GM12878 (cell line): Measurements from ENCODE around the gene C18orf63. TPM values are rescaled to one million over a fixed set of nuclear protein-coding genes. Genes with fewer than 3 reads are reported as not detected.

Source experiments
- ATAC-seq: fragments of 200-7000 bp; cut with Tn5 transposase; 3 replicates; pipeline ENCODE4 v1.9.1; 2020; ENCODE audit warnings: mild to moderate bottlenecking, moderate library complexity
- BruUV-seq: library from RNA; stranded (reverse); fragments of 400-500 nt; replicated peaks from 2 replicates; lab custom pipeline; 2021; lab: Mats Ljungman, UMichigan
- CTCF ChIA-PET: fragments of 300-600 bp; sonication (Branson Sonifier 250); formaldehyde crosslinking; extraction: SDS; loops from one replicate; lab custom pipeline; 2021; ENCODE audit warnings: inconsistent platforms; lab: Yijun Ruan, JAX
- POLR2A ChIA-PET: fragments of 350-600 bp; formaldehyde crosslinking; extraction: SDS; loops from one replicate; lab custom pipeline; 2021; ENCODE audit warnings: inconsistent platforms; lab: Charles Lee
- RAD21 ChIA-PET: fragments of 300-600 bp; sonication (Branson Sonifier 250); formaldehyde crosslinking; loops from one replicate; lab custom pipeline; 2023; ENCODE audit warnings: antibody characterized with exemption; ENCODE audit not compliant: unreplicated experiment; lab: Charles Lee
- SMC1A ChIA-PET: fragments of 300-600 bp; sonication (Branson Sonifier 250); formaldehyde crosslinking; loops from one replicate; lab custom pipeline; 2023; ENCODE audit not compliant: unreplicated experiment, uncharacterized antibody; lab: Charles Lee
- DNase-seq: peaks from one replicate; pipeline ENCODE4 v3.0.0-alpha.2; 2011; ENCODE audit warnings: low read depth, low spot score
- FAIRE-seq: peaks from 3 replicates; lab custom pipeline; 2011; peaks lifted over from hg19 to GRCh38; lab: Jason Lieb, UNC
- H2AFZ ChIP-seq: 2 replicates; pipeline ENCODE4 v1.6.0; 2011; ENCODE audit warnings: low read depth, low read length, control low read depth; ENCODE audit not compliant: control insufficient read depth
- H3K27ac ChIP-seq: 2 replicates; pipeline ENCODE4 v1.5.1; 2011; ENCODE audit warnings: control low read depth; ENCODE audit not compliant: control insufficient read depth, insufficient read depth
- H3K27me3 ChIP-seq, 2 experiments: replicated peaks in 1 of 2; 2 replicates each; pipeline versions ENCODE4 v1.6.0 to v1.6.1; 2011; ENCODE audit warnings: low read length in 1 of 2; ENCODE audit not compliant: control insufficient read depth in 2 of 2, insufficient read depth in 2 of 2
- H3K36me3 ChIP-seq, 2 experiments: 2 replicates each; pipeline ENCODE4 v1.5.1; 2011; ENCODE audit warnings: low read length in 1 of 2; ENCODE audit not compliant: control insufficient read depth in 2 of 2, insufficient read depth in 2 of 2
- H3K4me1 ChIP-seq: 2 replicates; pipeline ENCODE4 v1.6.1; 2011; ENCODE audit warnings: mild to moderate bottlenecking, low read length, moderate library complexity, mixed read lengths; ENCODE audit not compliant: control insufficient read depth, insufficient read depth
- H3K4me2 ChIP-seq: 2 replicates; pipeline ENCODE4 v1.6.0; 2011; ENCODE audit warnings: control low read depth; ENCODE audit not compliant: control insufficient read depth, insufficient read depth
- H3K4me3 ChIP-seq: fragments of 200-600 bp; sonication (generic); 2 replicates; pipeline ENCODE4 v1.5.1; 2016
- H3K79me2 ChIP-seq: 2 replicates; pipeline ENCODE4 v1.6.0; 2011; ENCODE audit warnings: low read length; ENCODE audit not compliant: control insufficient read depth, insufficient read depth
- H3K9ac ChIP-seq: 2 replicates; pipeline ENCODE4 v1.8.0; 2011; ENCODE audit warnings: low read length, control low read depth, mixed read lengths; ENCODE audit not compliant: control insufficient read depth, insufficient read depth
- H3K9me3 ChIP-seq: replicated peaks from 3 replicates; pipeline ENCODE4 v1.5.1; 2011; ENCODE audit warnings: mild to moderate bottlenecking, low read length; ENCODE audit not compliant: control insufficient read depth, insufficient read depth
- H4K20me1 ChIP-seq: 2 replicates; pipeline ENCODE4 v1.6.0; 2011; ENCODE audit not compliant: control insufficient read depth, insufficient read depth
- CREM ChIP-seq: IDR thresholded peaks from 2 replicates; pipeline ENCODE4 v1.6.1; 2014; ENCODE audit warnings: antibody characterized with exemption, low read depth
- EED ChIP-seq: sonication (generic); IDR thresholded peaks from 2 replicates; pipeline ENCODE4 v1.6.1; 2016; ENCODE audit warnings: antibody characterized with exemption, low read depth
- ETV6 ChIP-seq, 2 experiments: fragments of 450-650 bp in 1 of 2; IDR thresholded peaks in 1 of 2; conservative IDR thresholded peaks in 1 of 2; 2 replicates each; pipeline ENCODE4 v1.6.1; 2014; ENCODE audit warnings: antibody characterized with exemption in 1 of 2, borderline replicate concordance in 1 of 2, low read depth in 1 of 2, mild to moderate bottlenecking in 1 of 2, moderate library complexity in 1 of 2
- EZH2 ChIP-seq: IDR thresholded peaks from 2 replicates; pipeline ENCODE4 v1.6.1; 2012; ENCODE audit warnings: low read depth, mild to moderate bottlenecking, control low read depth, inconsistent platforms, low read length, borderline replicate concordance; ENCODE audit not compliant: control insufficient read depth
- IRF4 ChIP-seq: IDR thresholded peaks from 2 replicates; pipeline ENCODE4 v1.6.1; 2011; ENCODE audit warnings: low read depth, low read length
- MTA3 ChIP-seq: IDR thresholded peaks from 2 replicates; pipeline ENCODE4 v1.6.1; 2012; ENCODE audit warnings: low read length, inconsistent platforms, borderline replicate concordance
- RAD21 ChIP-seq: IDR thresholded peaks from 2 replicates; pipeline ENCODE4 v1.6.1; 2011; ENCODE audit warnings: mild to moderate bottlenecking, low read depth, low read length, moderate library complexity; ENCODE audit not compliant: insufficient read depth
- RAD51 ChIP-seq: fragments of 450-650 bp; IDR thresholded peaks from 2 replicates; pipeline ENCODE4 v1.6.1; 2016; ENCODE audit warnings: moderate library complexity, mild to moderate bottlenecking, inconsistent platforms
- SMC3 ChIP-seq: IDR thresholded peaks from 2 replicates; pipeline ENCODE4 v1.6.1; 2011; ENCODE audit warnings: low read length, improper control_type of control experiment, borderline replicate concordance
- SUPT20H ChIP-seq: IDR thresholded peaks from 2 replicates; pipeline ENCODE4 v1.6.1; 2011; ENCODE audit warnings: low read depth, mild to moderate bottlenecking, low read length, moderate library complexity, borderline replicate concordance; ENCODE audit not compliant: control insufficient read depth
- WRNIP1 ChIP-seq: IDR thresholded peaks from 2 replicates; pipeline ENCODE4 v1.6.1; 2011; ENCODE audit warnings: low read depth, low read length, improper control_type of control experiment, borderline replicate concordance
- ZSCAN29 ChIP-seq: fragments of 450-650 bp; IDR thresholded peaks from 2 replicates; pipeline ENCODE4 v1.6.1; 2017; ENCODE audit warnings: mild to moderate bottlenecking, moderate library complexity
- WGBS: methylation state at CpG from one replicate; pipeline ENCODE4 v1.1.6; 2016; ENCODE audit warnings: low lambda C conversion rate; ENCODE audit not compliant: insufficient replicate concordance, insufficient coverage; ENCODE audit errors: missing lambda C conversion rate; 5-methylcytosine and 5-hydroxymethylcytosine counted together
- in situ Hi-C: fragments of 300-500 bp; cut with MboI; formaldehyde crosslinking; loops from 9 replicates; pipeline ENCODE4 v1.14.3; 2018; ENCODE audit warnings: mixed read lengths
- intact Hi-C: fragments of 100-400 bp; cut with micrococcal nuclease; formaldehyde crosslinking; loops from one replicate; pipeline ENCODE4 v1.14.2; 2022; ENCODE audit not compliant: unreplicated experiment
- polyA plus RNA-seq, 11 experiments: library from polyadenylated mRNA; depleted of rRNA in 4 of 11; unstranded in 6 of 11; stranded (reverse) in 5 of 11; fragments of >200 nt; fragmentation: Nextera tagmentation in 4 of 11; fragmentation: Illumina TruSeq in 1 of 11; extraction: Ambion mirVana in 4 of 11; extraction: Trizol in 1 of 11; gene quantifications; 1 replicate in 1 of 11; 2 replicates in 10 of 11; pipeline versions ENCODE4 v1.2.1 to v1.2.3, GENCODE V29; 2011 to 2016; ENCODE audit warnings: inconsistent platforms in 2 of 11, missing spikeins in 2 of 11, low read depth in 1 of 11
- total RNA-seq, 4 experiments: library from RNA; depleted of rRNA in 3 of 4; stranded (reverse); fragments of >200 nt in 3 of 4; fragmentation: Illumina TruSeq in 1 of 4; extraction: Trizol in 1 of 4; gene quantifications; 2 replicates each; pipeline versions ENCODE4 v1.2.1 to v1.2.3, GENCODE V29; 2013 to 2021
- TF ChIP-seq, protein P1 (sequence below): fragments of 450-650 bp; IDR thresholded peaks from 2 replicates; pipeline ENCODE4 v1.6.1; 2017; ENCODE audit warnings: mild to moderate bottlenecking
- TF ChIP-seq, protein P2 (sequence below): fragments of 450-650 bp; IDR thresholded peaks from 2 replicates; pipeline ENCODE4 v1.6.1; 2014; ENCODE audit warnings: mild to moderate bottlenecking
- TF ChIP-seq, protein P3 (sequence below): fragments of 450-650 bp; IDR thresholded peaks from 2 replicates; pipeline ENCODE4 v1.6.1; 2016; ENCODE audit warnings: mild to moderate bottlenecking, moderate library complexity, borderline replicate concordance

The C18orf63 gene
- total and polyA plus RNA-seq, 10 of the 15 experiments (the other 5 are each of a cell fraction or from before 2014, with no cell fraction given) = not detected

DNA sequence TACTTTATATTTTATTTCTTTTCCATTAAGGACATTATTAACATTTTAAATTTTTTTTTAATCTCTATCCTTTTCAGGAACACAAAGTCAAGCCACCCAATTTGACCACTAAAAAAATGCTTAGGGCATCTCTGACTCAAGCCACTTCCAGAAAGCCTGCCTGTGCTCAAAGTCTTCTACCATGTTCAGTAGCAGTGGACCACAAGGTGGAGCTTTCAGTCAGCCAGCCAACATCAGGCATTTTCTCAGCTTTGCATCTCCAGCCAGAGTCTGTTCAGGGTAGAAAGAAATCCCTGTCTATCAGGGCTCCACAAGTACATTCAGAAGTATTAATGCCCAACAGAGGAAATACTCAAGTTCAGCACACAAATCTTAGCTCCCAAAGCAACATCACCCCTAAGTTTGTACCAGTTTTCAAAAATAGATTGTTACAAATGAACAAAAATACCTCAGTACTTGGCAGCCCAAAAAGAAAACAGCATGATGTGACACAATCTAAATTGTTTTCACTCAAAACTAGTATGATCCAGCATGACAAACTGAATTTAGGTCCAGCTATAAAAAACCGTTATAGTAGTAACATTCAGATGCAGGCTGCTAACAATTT, 37.6 kb downstream of the C18orf63 start:
- intact Hi-C loops = loop anchor here (1.0 kb wide), 2 partner anchors 140 to 199 kb away; no protein-coding TSS in a partner anchor
- RAD21 ChIA-PET = interaction anchor here (1.0 to 4.3 kb wide), 5 partner anchors 140 to 198 kb away, joined by 3 to 31 read pairs (median 4); no protein-coding TSS in a partner anchor
- POLR2A ChIA-PET = interaction anchor here (0.5 kb wide), 1 partner anchor 1221 kb away, joined by 7 read pairs; no protein-coding TSS in a partner anchor
- TF ChIP-seq EED (no peak), RAD51 (no peak), ETV6 (conservative IDR thresholded peaks at IDR 0.05 in 1 of 2, IDR thresholded peaks at IDR 0.05 in 1 of 2; ENCODE audit: borderline replicate concordance in 1 of 2, low read depth in 1 of 2) (no peak), WRNIP1 (no peak), EZH2 (no peak), CREM (no peak), SMC3 (peak; percentile 89), IRF4 (no peak), RAD21 (peak; percentile 83), ZSCAN29 (no peak), MTA3 (no peak), SUPT20H (no peak)
- TF ChIP-seq, protein P1, sequence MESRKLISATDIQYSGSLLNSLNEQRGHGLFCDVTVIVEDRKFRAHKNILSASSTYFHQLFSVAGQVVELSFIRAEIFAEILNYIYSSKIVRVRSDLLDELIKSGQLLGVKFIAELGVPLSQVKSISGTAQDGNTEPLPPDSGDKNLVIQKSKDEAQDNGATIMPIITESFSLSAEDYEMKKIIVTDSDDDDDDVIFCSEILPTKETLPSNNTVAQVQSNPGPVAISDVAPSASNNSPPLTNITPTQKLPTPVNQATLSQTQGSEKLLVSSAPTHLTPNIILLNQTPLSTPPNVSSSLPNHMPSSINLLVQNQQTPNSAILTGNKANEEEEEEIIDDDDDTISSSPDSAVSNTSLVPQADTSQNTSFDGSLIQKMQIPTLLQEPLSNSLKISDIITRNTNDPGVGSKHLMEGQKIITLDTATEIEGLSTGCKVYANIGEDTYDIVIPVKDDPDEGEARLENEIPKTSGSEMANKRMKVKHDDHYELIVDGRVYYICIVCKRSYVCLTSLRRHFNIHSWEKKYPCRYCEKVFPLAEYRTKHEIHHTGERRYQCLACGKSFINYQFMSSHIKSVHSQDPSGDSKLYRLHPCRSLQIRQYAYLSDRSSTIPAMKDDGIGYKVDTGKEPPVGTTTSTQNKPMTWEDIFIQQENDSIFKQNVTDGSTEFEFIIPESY = no peak
- TF ChIP-seq, protein P2, sequence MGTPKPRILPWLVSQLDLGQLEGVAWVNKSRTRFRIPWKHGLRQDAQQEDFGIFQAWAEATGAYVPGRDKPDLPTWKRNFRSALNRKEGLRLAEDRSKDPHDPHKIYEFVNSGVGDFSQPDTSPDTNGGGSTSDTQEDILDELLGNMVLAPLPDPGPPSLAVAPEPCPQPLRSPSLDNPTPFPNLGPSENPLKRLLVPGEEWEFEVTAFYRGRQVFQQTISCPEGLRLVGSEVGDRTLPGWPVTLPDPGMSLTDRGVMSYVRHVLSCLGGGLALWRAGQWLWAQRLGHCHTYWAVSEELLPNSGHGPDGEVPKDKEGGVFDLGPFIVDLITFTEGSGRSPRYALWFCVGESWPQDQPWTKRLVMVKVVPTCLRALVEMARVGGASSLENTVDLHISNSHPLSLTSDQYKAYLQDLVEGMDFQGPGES = no peak
- TF ChIP-seq, protein P3, sequence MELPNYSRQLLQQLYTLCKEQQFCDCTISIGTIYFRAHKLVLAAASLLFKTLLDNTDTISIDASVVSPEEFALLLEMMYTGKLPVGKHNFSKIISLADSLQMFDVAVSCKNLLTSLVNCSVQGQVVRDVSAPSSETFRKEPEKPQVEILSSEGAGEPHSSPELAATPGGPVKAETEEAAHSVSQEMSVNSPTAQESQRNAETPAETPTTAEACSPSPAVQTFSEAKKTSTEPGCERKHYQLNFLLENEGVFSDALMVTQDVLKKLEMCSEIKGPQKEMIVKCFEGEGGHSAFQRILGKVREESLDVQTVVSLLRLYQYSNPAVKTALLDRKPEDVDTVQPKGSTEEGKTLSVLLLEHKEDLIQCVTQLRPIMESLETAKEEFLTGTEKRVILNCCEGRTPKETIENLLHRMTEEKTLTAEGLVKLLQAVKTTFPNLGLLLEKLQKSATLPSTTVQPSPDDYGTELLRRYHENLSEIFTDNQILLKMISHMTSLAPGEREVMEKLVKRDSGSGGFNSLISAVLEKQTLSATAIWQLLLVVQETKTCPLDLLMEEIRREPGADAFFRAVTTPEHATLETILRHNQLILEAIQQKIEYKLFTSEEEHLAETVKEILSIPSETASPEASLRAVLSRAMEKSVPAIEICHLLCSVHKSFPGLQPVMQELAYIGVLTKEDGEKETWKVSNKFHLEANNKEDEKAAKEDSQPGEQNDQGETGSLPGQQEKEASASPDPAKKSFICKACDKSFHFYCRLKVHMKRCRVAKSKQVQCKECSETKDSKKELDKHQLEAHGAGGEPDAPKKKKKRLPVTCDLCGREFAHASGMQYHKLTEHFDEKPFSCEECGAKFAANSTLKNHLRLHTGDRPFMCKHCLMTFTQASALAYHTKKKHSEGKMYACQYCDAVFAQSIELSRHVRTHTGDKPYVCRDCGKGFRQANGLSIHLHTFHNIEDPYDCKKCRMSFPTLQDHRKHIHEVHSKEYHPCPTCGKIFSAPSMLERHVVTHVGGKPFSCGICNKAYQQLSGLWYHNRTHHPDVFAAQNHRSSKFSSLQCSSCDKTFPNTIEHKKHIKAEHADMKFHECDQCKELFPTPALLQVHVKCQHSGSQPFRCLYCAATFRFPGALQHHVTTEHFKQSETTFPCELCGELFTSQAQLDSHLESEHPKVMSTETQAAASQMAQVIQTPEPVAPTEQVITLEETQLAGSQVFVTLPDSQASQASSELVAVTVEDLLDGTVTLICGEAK = no peak

More for the DNA sequence above, 37.6 kb downstream of the C18orf63 start:
- no TSS peak for BruUV-seq
- no peak overlapping the region for H3K9ac ChIP-seq
- ATAC-seq (peak; percentile 88), FAIRE-seq (peak; percentile 87), DNase-seq (peak; percentile 24)
- H3K27ac ChIP-seq = no peak overlapping the region
- H3K4me1 ChIP-seq = peaks cover 3% of the 10 kb centered on the region; the same call in 1 of the 2 replicates
- peaks cover 0 to 2% of the 10 kb centered on the region in 2 experiments; a peak in 1 of 4 replicates for H3K27me3 ChIP-seq
- 50% methylated on average over 1 of the region's 1 CpG for WGBS
- H3K4me3 ChIP-seq = no peak overlapping the region
- no peaks in the 10 kb centered on the region for H4K20me1 ChIP-seq
- H2AFZ ChIP-seq = no peak overlapping the region
- CTCF ChIA-PET = interaction anchor here (0.6 to 4.6 kb wide), 15 partner anchors 9 to 313 kb away, joined by 3 to 92 read pairs (median 4); partner anchors contain the start of gene CNDP2
- in situ Hi-C loops = loop anchor here (5.0 kb wide), 2 partner anchors 144 to 199 kb away; partner anchors contain the start of gene CNDP2
- SMC1A ChIA-PET = interaction anchor here (0.8 to 4.0 kb wide), 5 partner anchors 11 to 199 kb away, joined by 3 to 32 read pairs (median 7); no protein-coding TSS in a partner anchor
- no peak overlapping the region for H3K4me2 ChIP-seq
- H3K9me3 ChIP-seq = no peaks in the 10 kb centered on the region
- H3K79me2 ChIP-seq = no peaks in the 10 kb centered on the region
- no peaks in the 10 kb centered on the region for H3K36me3 ChIP-seq
